GM21423 (cell line): Measurements from ENCODE around the gene RAB30.
A peak's percentile ranks its signal among the peaks of the same experiment; 100 is the strongest.

Experiments
- ATAC-seq: cut with Tn5 transposase; IDR thresholded peaks from one replicate; pipeline ENCODE4 v1.9.1; 2021; ENCODE audit warnings: mild to moderate bottlenecking, moderate library complexity; ENCODE audit not compliant: unreplicated experiment

Gene RAB30

GRCh38 chr11:83071567-83072349 lies at the start of gene RAB30:
TSS of gene RAB30 (minus strand) at chr11:83071897. CDS start at chr11:82997316, 74,581 bp downstream.
- ATAC-seq = peak; percentile 95

GRCh38 chr11:83120327-83120726 lies 48.6 kb upstream of the RAB30 start:
- no peak for ATAC-seq

- ATAC-seq = no peak
Measured at GRCh38 chr11:83119216-83119615, 47.5 kb upstream of the RAB30 start.

GRCh38 chr11:83118814-83119213 lies 47.1 kb upstream of the RAB30 start:
- ATAC-seq = no peak

GRCh38 chr11:83116015-83116641 lies 44.4 kb upstream of the RAB30 start:
- ATAC-seq = no peak

GRCh38 chr11:83115551-83115950 lies 43.9 kb upstream of the RAB30 start:
- ATAC-seq = no peak

- ATAC-seq = no peak
Measured at GRCh38 chr11:83115026-83115425, 43.3 kb upstream of the RAB30 start.

GRCh38 chr11:83112886-83113285 lies 41.2 kb upstream of the RAB30 start:
- no peak for ATAC-seq

- no peak for ATAC-seq
Measured at GRCh38 chr11:83105168-83105567, 33.5 kb upstream of the RAB30 start.

GRCh38 chr11:83102834-83103233 lies 31.1 kb upstream of the RAB30 start:
- ATAC-seq = no peak

GRCh38 chr11:83097429-83098075 lies 25.9 kb upstream of the RAB30 start:
- ATAC-seq = no peak

GRCh38 chr11:83093634-83094033 lies 21.9 kb upstream of the RAB30 start:
- ATAC-seq = no peak

- no peak for ATAC-seq
Measured at GRCh38 chr11:83092488-83093384, 21.0 kb upstream of the RAB30 start.

- ATAC-seq = no peak
Measured at GRCh38 chr11:83088965-83089364, 17.3 kb upstream of the RAB30 start.

GRCh38 chr11:83087035-83087434 lies 15.3 kb upstream of the RAB30 start:
- ATAC-seq = no peak

- no peak for ATAC-seq
Measured at GRCh38 chr11:83079820-83080219, 8.1 kb upstream of the RAB30 start.

- ATAC-seq = no peak
Measured at GRCh38 chr11:83078269-83078668, 6.6 kb upstream of the RAB30 start.

GRCh38 chr11:83073884-83074283 lies 2.2 kb upstream of the RAB30 start:
- ATAC-seq = no peak

- no peak for ATAC-seq
Measured at GRCh38 chr11:83073258-83073657, 1.6 kb upstream of the RAB30 start.

GRCh38 chr11:83072350-83073242 lies 899 bp upstream of the RAB30 start:
- no peak for ATAC-seq
